HCT116 (cell line): Measurements from ENCODE around the gene PJA2. TPM values are rescaled to one million over a fixed set of nuclear protein-coding genes. Genes with fewer than 3 reads are reported as not detected.

ENCODE experiments used
- ATAC-seq: fragments of 200-7000 bp; cut with Tn5 transposase; 2 replicates; pipeline ENCODE4 v1.9.1; 2020; ENCODE audit warnings: mild to moderate bottlenecking, moderate library complexity
- BruUV-seq: library from RNA; stranded (reverse); fragments of 400-500 nt; replicated peaks from 2 replicates; lab custom pipeline; 2021; lab: Mats Ljungman, UMichigan
- CTCF ChIA-PET: fragments of 300-600 bp; sonication (Branson Sonifier 250); formaldehyde crosslinking; loops from one replicate; lab custom pipeline; 2021; ENCODE audit warnings: antibody characterized with exemption; lab: Charles Lee
- POLR2A ChIA-PET: fragments of 300-600, 350-600 bp; sonication (Branson Sonifier 250); formaldehyde crosslinking; loops from one replicate; lab custom pipeline; 2021; ENCODE audit warnings: antibody characterized with exemption; lab: Charles Lee
- RAD21 ChIA-PET, 2 experiments: fragments of 300-600 bp; sonication (Branson Sonifier 250); formaldehyde crosslinking; loops; one replicate each; lab custom pipeline; 2023; ENCODE audit warnings: low total read pairs in 2 of 2; ENCODE audit not compliant: uncharacterized antibody in 2 of 2, unreplicated experiment in 2 of 2, low non-redundant PET in 1 of 2; lab: Charles Lee
- DNase-seq: peaks from one replicate; pipeline ENCODE4 v3.0.0-alpha.2; 2010; ENCODE audit warnings: low read depth, low spot score
- H2AFZ ChIP-seq: fragments of 200-600 bp; shearing (Covaris generic), sonication (generic); 2 replicates; pipeline ENCODE4 v1.6.1; 2017; ENCODE audit warnings: low read depth, mixed run types, mixed read lengths, antibody characterized with exemption, low read length; ENCODE audit not compliant: poor library complexity, severe bottlenecking
- H3K27ac ChIP-seq: 2 replicates; pipeline ENCODE4 v1.5.1; 2012; ENCODE audit warnings: low read depth, low read length
- H3K27me3 ChIP-seq: fragments of 200-600 bp; sonication (generic); 2 replicates; pipeline ENCODE4 v1.6.1; 2016; ENCODE audit warnings: mixed run types, low read length, mixed read lengths; ENCODE audit not compliant: insufficient read depth
- H3K36me3 ChIP-seq, 2 experiments: fragments of 200-500 bp in 1 of 2; fragments of 200-600 bp in 1 of 2; sonication (Bioruptor generic) in 1 of 2; sonication (generic) in 1 of 2; 2 replicates each; pipeline versions ENCODE4 v1.5.1 to v1.6.1; 2014 to 2016; ENCODE audit warnings: low read length in 2 of 2, inconsistent platforms in 1 of 2, mixed read lengths in 1 of 2, mixed run types in 1 of 2; ENCODE audit not compliant: insufficient read depth in 2 of 2, control insufficient read depth in 1 of 2
- H3K4me1 ChIP-seq, 2 experiments: fragments of 200-600 bp in 1 of 2; sonication (generic) in 1 of 2; 2 replicates each; pipeline versions ENCODE4 v1.5.1 to v1.6.1; 2012 to 2017; ENCODE audit warnings: low read length in 2 of 2, inconsistent platforms in 1 of 2, mild to moderate bottlenecking in 1 of 2, mixed read lengths in 1 of 2, mixed run types in 1 of 2, moderate library complexity in 1 of 2; ENCODE audit not compliant: insufficient read depth in 2 of 2, control insufficient read depth in 1 of 2
- H3K4me2 ChIP-seq: fragments of 200-600 bp; sonication (generic); 2 replicates; pipeline ENCODE4 v1.6.1; 2017; ENCODE audit warnings: mixed run types, low read length, mixed read lengths
- H3K4me3 ChIP-seq, 2 experiments: fragments of 200-600 bp in 1 of 2; sonication (generic) in 1 of 2; replicated peaks in 1 of 2; 2 replicates each; pipeline ENCODE4 v1.5.1; 2011 to 2016; ENCODE audit warnings: low read length in 2 of 2, control low read depth in 1 of 2, low read depth in 1 of 2, mild to moderate bottlenecking in 1 of 2, mixed read lengths in 1 of 2, mixed run types in 1 of 2
- H3K79me2 ChIP-seq: fragments of 200-600 bp; sonication (generic); 2 replicates; pipeline ENCODE4 v1.6.1; 2017; ENCODE audit warnings: mild to moderate bottlenecking, mixed run types, low read length, moderate library complexity, mixed read lengths; ENCODE audit not compliant: insufficient read depth
- H3K9ac ChIP-seq: fragments of 200-600 bp; sonication (generic); 2 replicates; pipeline ENCODE4 v1.6.1; 2016; ENCODE audit warnings: low read length, mixed read lengths
- H3K9me2 ChIP-seq: fragments of 200-600 bp; sonication (generic), shearing (Covaris generic); 2 replicates; pipeline ENCODE4 v1.6.1; 2017; ENCODE audit warnings: mixed run types, mild to moderate bottlenecking, moderate library complexity; ENCODE audit not compliant: insufficient read depth
- H3K9me3 ChIP-seq, 2 experiments: fragments of 200-500 bp in 1 of 2; fragments of 200-600 bp in 1 of 2; sonication (Bioruptor generic) in 1 of 2; sonication (generic) in 1 of 2; 2 replicates each; pipeline ENCODE4 v1.6.1; 2014 to 2017; ENCODE audit warnings: low read length in 2 of 2, mixed read lengths in 2 of 2, inconsistent platforms in 1 of 2, low read depth in 1 of 2, mild to moderate bottlenecking in 1 of 2, mixed run types in 1 of 2, moderate library complexity in 1 of 2; ENCODE audit not compliant: control insufficient read depth in 1 of 2, insufficient read depth in 1 of 2
- H4K20me1 ChIP-seq: fragments of 200-600 bp; sonication (generic), shearing (Covaris generic); 2 replicates; pipeline ENCODE4 v1.6.1; 2017; ENCODE audit warnings: mixed run types, mild to moderate bottlenecking, moderate library complexity; ENCODE audit not compliant: insufficient read depth
- CBX3 ChIP-seq: IDR thresholded peaks from 2 replicates; pipeline ENCODE4 v1.6.1; 2012; ENCODE audit warnings: low read depth
- CEBPB ChIP-seq: IDR thresholded peaks from 2 replicates; pipeline ENCODE4 v1.6.1; 2012; ENCODE audit warnings: low read depth
- CTCF ChIP-seq, 3 experiments: fragments of 200-600 bp in 1 of 3; sonication (generic) in 1 of 3; IDR thresholded peaks in 2 of 3; conservative IDR thresholded peaks in 1 of 3; 2 replicates each; pipeline ENCODE4 v1.5.1; 2012 to 2017; ENCODE audit warnings: low read depth in 2 of 3, low read length in 2 of 3, antibody characterized with exemption in 1 of 3, borderline replicate concordance in 1 of 3, control low read depth in 1 of 3, mild to moderate bottlenecking in 1 of 3, mixed read lengths in 1 of 3, mixed run types in 1 of 3, moderate library complexity in 1 of 3; ENCODE audit not compliant: insufficient read depth in 1 of 3
- EGR1 ChIP-seq: IDR thresholded peaks from 2 replicates; pipeline ENCODE4 v1.6.1; 2012; ENCODE audit warnings: low read depth
- ELF1 ChIP-seq: IDR thresholded peaks from 2 replicates; pipeline ENCODE4 v1.6.1; 2012; ENCODE audit warnings: low read depth, borderline replicate concordance
- EZH2 ChIP-seq: fragments of 200-600 bp; sonication (generic); IDR thresholded peaks from 2 replicates; pipeline ENCODE4 v1.6.1; 2017; ENCODE audit warnings: antibody characterized with exemption, mixed run types
- EZH2phosphoT487 ChIP-seq: fragments of 200-600 bp; IDR thresholded peaks from 2 replicates; pipeline ENCODE4 v1.6.1; 2018; ENCODE audit warnings: antibody characterized with exemption, borderline replicate concordance
- FOSL1 ChIP-seq: IDR thresholded peaks from 2 replicates; pipeline ENCODE4 v1.6.1; 2012; ENCODE audit warnings: low read depth
- JUND ChIP-seq: IDR thresholded peaks from 2 replicates; pipeline ENCODE4 v1.6.1; 2012
- MAX ChIP-seq: IDR thresholded peaks from 2 replicates; pipeline ENCODE4 v1.6.1; 2012
- POLR2A ChIP-seq: IDR thresholded peaks from 2 replicates; pipeline ENCODE4 v1.7.0; 2011; ENCODE audit warnings: borderline replicate concordance; ENCODE audit not compliant: insufficient read depth, insufficient read length; ENCODE audit errors: extremely low read depth
- RAD21 ChIP-seq: IDR thresholded peaks from 2 replicates; pipeline ENCODE4 v1.6.1; 2012; ENCODE audit warnings: low read depth, mild to moderate bottlenecking
- REST ChIP-seq: IDR thresholded peaks from 2 replicates; pipeline ENCODE4 v1.6.1; 2012; ENCODE audit warnings: low read depth
- SIN3A ChIP-seq: IDR thresholded peaks from 2 replicates; pipeline ENCODE4 v1.6.1; 2012; ENCODE audit warnings: low read depth
- SP1 ChIP-seq: IDR thresholded peaks from 2 replicates; pipeline ENCODE4 v1.6.1; 2012; ENCODE audit warnings: low read depth
- SRF ChIP-seq: IDR thresholded peaks from 2 replicates; pipeline ENCODE4 v1.6.1; 2012; ENCODE audit warnings: low read depth
- TCF7L2 ChIP-seq: IDR thresholded peaks from 2 replicates; pipeline ENCODE4 v1.7.0; 2011; ENCODE audit warnings: borderline replicate concordance, inconsistent platforms; ENCODE audit not compliant: insufficient read depth, insufficient read length; ENCODE audit errors: extremely low read depth
- ZBTB33 ChIP-seq: IDR thresholded peaks from 2 replicates; pipeline ENCODE4 v1.6.1; 2011; ENCODE audit warnings: mild to moderate bottlenecking, low read length, moderate library complexity; ENCODE audit not compliant: insufficient replicate concordance; ENCODE audit errors: extremely low read depth
- ZFX ChIP-seq: fragments of 450-650 bp; IDR thresholded peaks from 2 replicates; pipeline ENCODE4 v1.6.1; 2017
- ZNF274 ChIP-seq: fragments of 200-500 bp; sonication (Bioruptor generic); IDR thresholded peaks from 2 replicates; pipeline ENCODE4 v1.6.1; 2014; ENCODE audit warnings: mild to moderate bottlenecking, low read depth, low read length, inconsistent platforms
- intact Hi-C: fragments of 100-400 bp; cut with micrococcal nuclease; formaldehyde crosslinking; loops from 2 replicates; pipeline ENCODE4 v1.10.0; 2022
- total RNA-seq: library from RNA; stranded (reverse); gene quantifications from one replicate; pipeline ENCODE4 v1.2.1, GENCODE V29; 2021; ENCODE audit not compliant: unreplicated experiment

Gene PJA2
- total RNA-seq, 1 experiment from 2014 or later: 38.4 TPM

- Histone ChIP-seq H3K9ac (no peak overlapping the region), H4K20me1 (no peaks in the 10 kb centered on the region), H3K4me1 (no peaks in the 10 kb centered on the region), H3K4me2 (no peak overlapping the region), H2AFZ (no peak overlapping the region), H3K79me2 (no peaks in the 10 kb centered on the region), H3K9me3 (no peaks in the 10 kb centered on the region), H3K27me3 (no peaks in the 10 kb centered on the region), H3K9me2 (no peaks in the 10 kb centered on the region), H3K36me3 (no peaks in the 10 kb centered on the region), H3K27ac (no peak overlapping the region), H3K4me3 (no peak overlapping the region)
- ChIA-PET POLR2A (no interaction called here), RAD21 (no interaction called here), CTCF (no interaction called here)
- DNase-seq (no peak), ATAC-seq (no peak)
- no TSS peak for BruUV-seq
- intact Hi-C loops: no loop called here
- no peak for TF ChIP-seq EZH2
- no peak for TF ChIP-seq ELF1
- no peak for TF ChIP-seq CEBPB
- TF ChIP-seq TCF7L2: no peak
- TF ChIP-seq REST: no peak
- no peak for TF ChIP-seq EGR1
- TF ChIP-seq JUND: no peak
- no peak for TF ChIP-seq ZNF274
- no peak for TF ChIP-seq CBX3
- TF ChIP-seq ZBTB33: no peak
- no peak for TF ChIP-seq SIN3A
- TF ChIP-seq SP1: no peak
- TF ChIP-seq MAX: no peak
- TF ChIP-seq SRF: no peak
- no peak for TF ChIP-seq FOSL1
- TF ChIP-seq RAD21: no peak
- no peak for TF ChIP-seq POLR2A
- TF ChIP-seq EZH2phosphoT487: no peak
- no peak for TF ChIP-seq ZFX
- no peak for TF ChIP-seq CTCF (IDR thresholded peaks at IDR 0.05 in 2 of 3, conservative IDR thresholded peaks at IDR 0.05 in 1 of 3; ENCODE audit: borderline replicate concordance in 1 of 3, insufficient read depth in 1 of 3, low read depth in 2 of 3, low read length in 2 of 3)
Measured at GRCh38 chr5:109354761-109355160, 55.0 kb downstream of the PJA2 start.
